ENCODE results near the gene PAK1.

DNA sequence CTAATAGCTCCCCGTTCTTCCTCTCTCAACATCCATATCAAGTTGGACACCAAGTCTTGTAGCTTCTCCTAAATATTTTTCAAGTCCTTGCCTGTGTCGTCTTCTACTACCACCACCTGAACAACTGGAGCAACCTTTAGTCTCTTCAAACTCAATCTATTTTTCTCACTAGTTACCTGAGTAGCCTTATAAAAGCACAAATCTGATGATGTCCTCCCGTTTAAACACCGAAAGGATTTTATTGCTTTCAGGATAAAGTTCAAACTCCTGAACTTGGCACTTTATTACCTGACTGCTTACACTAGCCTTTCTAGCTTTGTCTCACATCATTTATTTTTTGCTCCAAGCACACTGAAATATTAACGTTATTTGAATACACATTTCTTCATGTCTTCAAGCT lies 1.3 kb upstream of the PAK1 start:
- TF ChIP-seq CTCF (IDR thresholded peaks at IDR 0.05; ENCODE audit: insufficient read depth, low read length, poor library complexity, severe bottlenecking) (no peak), EZH2phosphoT487 (conservative IDR thresholded peaks at IDR 0.05; ENCODE audit: low read length) (no peak)

Data from SU-DHL-6 (cell line).